Fibroblast of the aortic adventitia (primary cell): ENCODE data around the gene ZNF117. TPM values are rescaled to one million over a fixed set of nuclear protein-coding genes. Genes with fewer than 3 reads are reported as not detected.

Source experiments
- DNase-seq: peaks from one replicate; pipeline ENCODE4 v3.0.0-alpha.2; 2010; ENCODE audit warnings: low read depth
- H3K4me3 ChIP-seq: 2 replicates; pipeline ENCODE4 v1.5.1; 2011; ENCODE audit warnings: low read depth, mild to moderate bottlenecking, control low read depth, low read length, moderate library complexity
- CTCF ChIP-seq: IDR thresholded peaks from 2 replicates; pipeline ENCODE4 v1.5.1; 2011; ENCODE audit warnings: mild to moderate bottlenecking, low read length, control low read depth, inconsistent platforms; ENCODE audit not compliant: insufficient read depth
- total RNA-seq: library from RNA; depleted of rRNA; stranded (reverse); fragments of >200 nt; gene quantifications from 2 replicates; pipeline ENCODE4 v1.2.3, GENCODE V29; 2012; ENCODE audit warnings: low replicate concordance

The ZNF117 gene
- total RNA-seq, 1 donor, result 5.1 TPM

DNA sequence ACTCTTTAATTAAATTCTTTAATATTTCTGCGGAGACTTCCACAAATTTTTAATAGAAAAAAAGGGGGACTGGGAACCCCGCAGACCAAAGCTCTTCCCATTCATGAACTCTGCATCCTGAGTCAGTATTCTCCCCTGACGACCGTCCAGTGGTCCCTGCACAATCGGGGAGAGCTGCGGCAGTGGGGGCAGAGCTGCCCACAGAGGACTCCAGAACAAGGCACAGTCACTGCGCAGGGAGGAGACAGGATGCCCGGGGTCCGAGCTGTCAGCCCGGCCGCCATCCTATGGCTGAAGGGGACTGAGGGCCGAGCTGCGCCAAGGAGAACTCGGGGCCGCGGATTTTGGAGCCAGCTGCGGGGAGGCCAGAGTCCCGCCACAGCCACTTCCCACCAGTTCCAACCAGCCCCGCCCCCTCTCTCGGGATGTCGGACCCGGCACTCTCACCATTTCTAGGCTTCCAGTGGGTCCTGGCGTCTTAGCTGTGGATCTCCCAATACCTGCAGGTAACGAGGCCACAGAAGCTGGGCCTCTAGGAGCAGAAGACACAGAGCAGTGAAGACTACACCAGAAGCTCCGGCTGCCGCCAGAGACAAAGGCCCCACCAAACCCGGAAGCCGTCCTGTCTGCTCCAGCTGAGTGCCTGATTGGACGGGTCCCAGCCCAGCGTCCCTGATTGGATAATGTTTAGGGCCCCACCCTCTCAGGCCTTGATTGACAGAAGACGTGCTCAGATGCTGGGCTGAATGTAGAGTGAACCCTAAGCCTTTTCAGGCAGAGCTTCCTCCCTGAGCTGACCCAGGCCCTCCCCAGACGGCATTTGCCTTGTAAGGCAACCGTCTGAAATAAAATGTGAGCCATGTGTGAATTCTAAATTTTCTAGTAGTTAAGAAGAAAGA, 15.5 kb upstream of the ZNF117 start, which contains the start of gene ERV3-1:
TSS of gene ERV3-1 (minus strand) at position 594 of the 899 bp plus-strand sequence. CDS start 13,661 bp downstream, outside the sequence.
- peak; percentile 93 for DNase-seq
- peak within 1 kb of the TSS; percentile 93 for H3K4me3 ChIP-seq
- TF ChIP-seq CTCF, result no peak

- no peak for TF ChIP-seq CTCF
- H3K4me3 ChIP-seq, result no peak overlapping the region
- no peak for DNase-seq
Measured at GRCh38 chr7:65004575-65004974, 13.7 kb upstream of the ZNF117 start.

DNA sequence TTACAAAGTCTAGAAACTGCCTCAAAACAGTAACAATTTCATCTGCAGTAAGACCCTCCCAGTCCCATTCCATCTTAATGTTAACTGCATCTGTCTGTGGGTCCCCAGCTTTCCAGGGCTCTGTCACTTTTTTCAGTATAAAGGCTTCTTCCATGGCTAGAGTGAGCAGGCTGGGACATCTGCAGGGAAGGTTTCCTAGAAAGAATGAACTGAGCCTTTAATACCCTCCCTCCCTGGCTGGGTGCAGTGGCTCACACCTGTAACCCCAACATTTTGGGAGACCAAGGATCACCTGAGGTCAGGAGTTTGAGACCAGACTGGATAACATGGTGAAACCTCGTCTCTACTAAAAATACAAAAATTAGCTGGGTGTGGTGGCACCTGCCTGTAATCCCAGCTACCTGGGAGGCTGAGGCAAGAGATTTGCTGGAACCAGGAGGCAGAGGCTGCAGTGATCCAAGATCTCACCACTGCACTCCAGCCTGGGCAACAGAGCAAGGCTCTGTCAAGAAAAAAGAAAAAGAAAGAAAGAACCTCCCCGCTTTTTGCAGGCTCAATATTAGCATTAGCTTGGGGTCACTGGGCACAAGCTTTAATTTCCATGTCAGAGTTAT, 12.2 kb upstream of the ZNF117 start:
- no peak overlapping the region for H3K4me3 ChIP-seq
- no peak for DNase-seq
- no peak for TF ChIP-seq CTCF

- no peak for TF ChIP-seq CTCF
- DNase-seq, result no peak
- no peak overlapping the region for H3K4me3 ChIP-seq
Measured at GRCh38 chr7:65001291-65001814, 10.5 kb upstream of the ZNF117 start.

- no peak overlapping the region for H3K4me3 ChIP-seq
- DNase-seq, result peak; percentile 71
- no peak for TF ChIP-seq CTCF
Measured at GRCh38 chr7:64999165-65000004, 8.5 kb upstream of the ZNF117 start.

- no peak for DNase-seq
- H3K4me3 ChIP-seq, result no peak overlapping the region
- no peak for TF ChIP-seq CTCF
Measured at GRCh38 chr7:64998865-64999164, 8.0 kb upstream of the ZNF117 start.
